Immature natural killer cell (primary cell): ENCODE data around the gene RBKS. TPM values are rescaled to one million over a fixed set of nuclear protein-coding genes. Genes with fewer than 3 reads are reported as not detected.

Source experiments
- DNase-seq, 3 donors: peaks; one replicate each; pipeline ENCODE4 v3.0.0; 2022; ENCODE audit warnings: mixed read lengths in 1 of 3
- H3K27ac Mint-ChIP-seq, 6 donors: one replicate each; pipeline ENCODE4 v1.8.0; 2020; ENCODE audit warnings: mixed read lengths in 6 of 6, mild to moderate bottlenecking in 5 of 6, inconsistent platforms in 4 of 6, moderate library complexity in 3 of 6
- H3K27me3 Mint-ChIP-seq, 3 donors: one replicate each; pipeline ENCODE4 v1.8.0; 2020 to 2021; ENCODE audit warnings: low read depth in 3 of 3, mild to moderate bottlenecking in 3 of 3, mixed read lengths in 3 of 3, moderate library complexity in 3 of 3, inconsistent platforms in 1 of 3
- H3K36me3 Mint-ChIP-seq, 3 donors: one replicate each; pipeline ENCODE4 v1.8.0; 2020; ENCODE audit warnings: mixed read lengths in 3 of 3, inconsistent platforms in 2 of 3, mild to moderate bottlenecking in 2 of 3
- H3K4me1 Mint-ChIP-seq, 2 donors: one replicate each; pipeline ENCODE4 v1.8.0; 2020; ENCODE audit warnings: inconsistent platforms in 2 of 2, mild to moderate bottlenecking in 2 of 2, mixed read lengths in 2 of 2, moderate library complexity in 1 of 2
- H3K4me3 Mint-ChIP-seq, 5 donors: one replicate each; pipeline ENCODE4 v1.8.0; 2020; ENCODE audit warnings: mild to moderate bottlenecking in 5 of 5, mixed read lengths in 5 of 5, inconsistent platforms in 3 of 5, moderate library complexity in 3 of 5
- H3K9me3 Mint-ChIP-seq, 6 donors: one replicate each; pipeline ENCODE4 v1.8.0; 2020; ENCODE audit warnings: mild to moderate bottlenecking in 6 of 6, mixed read lengths in 6 of 6, inconsistent platforms in 4 of 6, moderate library complexity in 3 of 6
- polyA plus RNA-seq, 3 donors: library from polyadenylated mRNA; unstranded; fragments of 300-500 nt; fragmentation: Illumina TruSeq; gene quantifications; one replicate each; pipeline ENCODE4 v1.2.3, GENCODE V29; 2021

Gene RBKS
- 1 to 10 TPM; 1.3 to 3.4 (median 2.9) TPM for polyA plus RNA-seq

GRCh38 chr2:27890146-27890923 is at the start of gene RBKS, which contains the start of gene BABAM2:
TSS of gene RBKS (minus strand) at chr2:27890387. CDS start at chr2:27890345, 42 bp downstream.
TSS of gene BABAM2 (plus strand) at chr2:27890729. CDS start at chr2:27894557, 3,828 bp downstream.
- Mint-ChIP-seq H3K4me3 (peak within 1 kb of the TSS; percentile 93 to 100 (median 99)), H3K4me1 (peaks cover 30 to 49% of the 10 kb centered on the region in 2 donors), H3K27ac (peak within 1 kb of the TSS; percentile 99 to 100 (median 100)), H3K27me3 (peaks cover 16 to 22% (median 20%) of the 10 kb centered on the region in 3 donors), H3K36me3 (peaks cover 0 to 6% (median 0%) of the 10 kb centered on the region in 3 donors), H3K9me3 (peaks cover 0 to 6% (median 0%) of the 10 kb centered on the region in 6 donors)
- DNase-seq, result peak; percentile 93 to 94 (median 94)

- peaks cover 11 to 16% of the 10 kb centered on the region in 2 donors for H3K4me1 Mint-ChIP-seq
- no peak for DNase-seq
- no peak overlapping the region for H3K4me3 Mint-ChIP-seq
- no peaks in the 10 kb centered on the region for H3K27me3 Mint-ChIP-seq
- peaks cover 13 to 31% (median 24%) of the 10 kb centered on the region in 3 donors for H3K36me3 Mint-ChIP-seq
- no peaks in the 10 kb centered on the region for H3K9me3 Mint-ChIP-seq
- peak overlapping the region in 5 of 6 donors; percentile 5 to 79 (median 58) for H3K27ac Mint-ChIP-seq
Measured at GRCh38 chr2:27935026-27935425, 44.8 kb upstream of the RBKS start.

GRCh38 chr2:27932396-27932795 is 42.2 kb upstream of the RBKS start:
- H3K9me3 Mint-ChIP-seq, result no peaks in the 10 kb centered on the region
- no peaks in the 10 kb centered on the region for H3K27me3 Mint-ChIP-seq
- H3K27ac Mint-ChIP-seq, result peak overlapping the region in 2 of 6 donors; percentile 28 to 46
- no peak overlapping the region for H3K4me3 Mint-ChIP-seq
- H3K4me1 Mint-ChIP-seq, result peaks cover 6 to 12% of the 10 kb centered on the region in 2 donors
- no peak for DNase-seq
- peaks cover 18 to 31% (median 21%) of the 10 kb centered on the region in 3 donors for H3K36me3 Mint-ChIP-seq

DNA sequence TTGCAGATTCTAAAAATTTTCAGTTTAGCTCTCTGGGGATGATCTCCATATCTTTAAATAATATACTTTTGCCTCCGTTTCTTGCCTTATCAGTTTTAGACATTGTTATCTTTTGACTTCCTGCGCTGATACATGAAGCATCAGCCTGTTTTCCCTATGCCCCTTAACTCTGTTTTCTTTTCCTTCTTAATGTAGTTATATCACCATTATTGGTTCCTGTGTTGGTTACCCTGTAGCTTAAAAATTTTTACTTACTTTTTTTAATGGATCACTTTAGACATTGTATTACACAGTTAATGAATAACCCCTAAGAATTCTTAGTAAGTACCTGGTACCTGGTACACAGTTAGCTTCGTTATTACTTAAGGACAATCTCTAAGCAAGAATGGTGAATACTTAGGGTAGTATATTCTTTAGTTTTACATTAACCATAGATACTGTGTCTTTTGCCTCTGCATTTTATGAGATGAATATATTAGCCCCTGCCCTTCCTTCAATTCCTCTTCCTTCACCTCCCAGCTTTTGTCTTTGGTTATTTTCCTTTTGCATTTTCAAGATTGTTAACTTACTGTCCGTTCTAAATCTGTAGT is 41.3 kb upstream of the RBKS start:
- no peak overlapping the region for H3K4me3 Mint-ChIP-seq
- peaks cover 3 to 9% of the 10 kb centered on the region in 2 donors for H3K4me1 Mint-ChIP-seq
- H3K36me3 Mint-ChIP-seq, result peaks cover 18 to 29% (median 18%) of the 10 kb centered on the region in 3 donors
- DNase-seq, result no peak
- H3K27ac Mint-ChIP-seq, result no peak overlapping the region
- H3K27me3 Mint-ChIP-seq, result no peaks in the 10 kb centered on the region
- no peaks in the 10 kb centered on the region for H3K9me3 Mint-ChIP-seq

GRCh38 chr2:27929916-27930486 is 39.8 kb upstream of the RBKS start:
- Mint-ChIP-seq H3K27me3 (no peaks in the 10 kb centered on the region), H3K27ac (peak overlapping the region in 1 of 6 donors; percentile 21), H3K36me3 (peaks cover 18 to 27% (median 22%) of the 10 kb centered on the region in 3 donors), H3K4me3 (peak overlapping the region in 1 of 5 donors; percentile 3), H3K9me3 (no peaks in the 10 kb centered on the region), H3K4me1 (peaks cover 13 to 24% of the 10 kb centered on the region in 2 donors)
- no peak for DNase-seq

DNA sequence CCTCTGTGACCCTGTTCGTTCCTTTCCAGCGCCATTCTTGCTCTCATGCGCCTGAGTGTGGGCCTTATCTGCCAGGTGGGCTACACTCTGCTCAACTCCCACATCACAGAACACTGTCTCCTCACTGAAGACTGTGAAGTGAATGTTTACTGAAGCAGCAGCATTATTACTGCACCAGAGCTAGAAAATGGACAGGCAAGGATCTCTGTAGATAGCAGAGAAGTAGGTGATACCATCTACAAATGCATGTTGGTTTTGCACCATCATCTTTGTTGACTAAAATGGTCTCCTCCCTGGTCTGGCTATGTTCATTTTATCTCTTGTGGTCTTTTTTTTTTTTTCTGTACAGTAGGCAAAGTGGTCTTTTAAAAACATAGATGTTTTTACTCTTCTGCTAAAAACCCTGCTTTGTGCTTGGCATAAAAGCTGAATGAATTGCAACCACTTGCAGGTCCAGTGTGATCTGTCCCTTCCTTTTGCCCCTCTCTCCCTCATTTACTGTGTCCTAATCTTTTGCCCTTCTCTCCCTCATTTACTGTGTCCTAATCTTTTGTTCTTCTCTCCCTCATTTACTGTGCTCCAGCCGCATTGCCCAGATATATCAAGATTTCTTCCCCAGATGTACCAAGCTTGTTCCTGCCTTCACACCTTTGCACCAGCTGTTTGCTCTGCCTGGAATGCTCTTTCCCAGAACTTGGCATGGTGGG is 35.7 kb upstream of the RBKS start:
- peaks cover 13 to 25% of the 10 kb centered on the region in 2 donors for H3K4me1 Mint-ChIP-seq
- peaks cover 8 to 12% (median 10%) of the 10 kb centered on the region in 3 donors for H3K36me3 Mint-ChIP-seq
- H3K9me3 Mint-ChIP-seq, result no peaks in the 10 kb centered on the region
- no peak for DNase-seq
- no peak overlapping the region for H3K4me3 Mint-ChIP-seq
- H3K27me3 Mint-ChIP-seq, result no peaks in the 10 kb centered on the region
- peak overlapping the region; percentile 9 to 87 (median 68) for H3K27ac Mint-ChIP-seq

DNA sequence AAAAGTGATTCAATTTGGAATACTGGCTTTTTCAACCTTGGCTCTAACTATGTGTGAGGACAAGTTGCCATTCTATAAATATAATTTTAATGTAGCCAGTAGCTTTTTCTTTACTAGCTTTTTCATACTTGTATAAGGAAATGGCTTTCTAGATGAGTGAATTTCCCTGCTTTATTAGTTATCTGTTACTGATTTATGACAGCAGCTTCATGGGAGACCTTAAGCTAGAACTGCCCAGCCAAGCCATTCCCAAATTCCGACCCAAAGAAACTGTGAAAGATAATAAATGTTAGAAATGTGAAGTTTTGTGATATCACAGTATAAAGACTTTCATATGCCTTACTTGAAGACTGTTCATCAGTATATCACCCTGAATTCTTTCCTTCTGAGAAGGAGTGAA is 32.7 kb upstream of the RBKS start:
- Mint-ChIP-seq H3K27me3 (no peaks in the 10 kb centered on the region), H3K4me1 (peaks cover 25 to 31% of the 10 kb centered on the region in 2 donors), H3K36me3 (peaks cover 0 to 4% (median 0%) of the 10 kb centered on the region in 3 donors), H3K27ac (peak overlapping the region in 5 of 6 donors; percentile 61 to 77 (median 75)), H3K9me3 (no peaks in the 10 kb centered on the region), H3K4me3 (no peak overlapping the region)
- DNase-seq, result no peak

GRCh38 chr2:27921880-27922547 is 31.8 kb upstream of the RBKS start:
- peaks cover 25 to 31% of the 10 kb centered on the region in 2 donors for H3K4me1 Mint-ChIP-seq
- H3K27me3 Mint-ChIP-seq, result no peaks in the 10 kb centered on the region
- no peak for DNase-seq
- peaks cover 0 to 4% (median 0%) of the 10 kb centered on the region in 3 donors for H3K36me3 Mint-ChIP-seq
- H3K4me3 Mint-ChIP-seq, result no peak overlapping the region
- peak overlapping the region; percentile 43 to 87 (median 82) for H3K27ac Mint-ChIP-seq
- no peaks in the 10 kb centered on the region for H3K9me3 Mint-ChIP-seq

- Mint-ChIP-seq H3K27ac (peak overlapping the region in 4 of 6 donors; percentile 43 to 87 (median 82)), H3K27me3 (no peaks in the 10 kb centered on the region), H3K4me1 (peaks cover 24 to 29% of the 10 kb centered on the region in 2 donors), H3K4me3 (no peak overlapping the region), H3K9me3 (no peaks in the 10 kb centered on the region), H3K36me3 (peaks cover 0 to 4% (median 0%) of the 10 kb centered on the region in 3 donors)
- no peak for DNase-seq
Measured at GRCh38 chr2:27921424-27921823, 31.2 kb upstream of the RBKS start.

GRCh38 chr2:27920148-27920885 is 30.1 kb upstream of the RBKS start:
- Mint-ChIP-seq H3K9me3 (no peaks in the 10 kb centered on the region), H3K4me3 (peak overlapping the region; percentile 4 to 68 (median 66)), H3K4me1 (peaks cover 14 to 18% of the 10 kb centered on the region in 2 donors), H3K36me3 (no peaks in the 10 kb centered on the region), H3K27me3 (no peaks in the 10 kb centered on the region), H3K27ac (peak overlapping the region; percentile 85 to 96 (median 89))
- peak; percentile 65 to 73 (median 67) for DNase-seq

DNA sequence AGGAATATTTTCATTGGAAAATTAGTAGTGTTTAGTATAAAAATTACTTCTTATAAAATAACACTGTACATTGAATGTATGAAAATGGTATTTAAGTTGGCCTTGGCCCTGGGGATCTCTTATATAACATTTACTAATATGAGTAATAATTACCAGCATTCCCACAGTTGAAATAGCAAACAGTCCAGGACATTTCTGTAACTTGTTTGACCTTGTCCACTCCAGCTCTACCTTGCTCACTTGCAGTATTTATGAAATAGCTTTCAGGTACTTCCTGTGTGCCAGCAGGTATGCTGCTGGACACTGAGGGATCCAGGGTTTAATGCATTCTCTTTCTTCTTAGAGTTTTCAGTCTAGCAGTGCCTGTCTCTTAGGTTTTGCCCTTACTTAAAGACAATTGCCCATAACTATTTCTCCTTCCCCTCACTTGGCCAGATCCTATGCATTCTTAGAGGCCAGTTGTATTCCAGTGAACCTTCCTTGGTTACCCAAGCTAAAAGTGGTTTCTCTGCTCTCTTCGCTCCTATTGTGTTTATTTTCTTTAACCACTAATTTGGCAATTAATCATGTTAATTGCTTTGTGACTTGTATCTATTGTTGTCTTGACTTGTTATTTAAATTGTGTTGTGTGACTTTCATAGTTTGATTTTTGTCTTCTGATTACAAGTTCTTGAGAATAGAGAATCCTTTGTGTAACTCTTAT is 26.3 kb upstream of the RBKS start:
- no peak overlapping the region for H3K4me3 Mint-ChIP-seq
- peaks cover 0 to 3% (median 0%) of the 10 kb centered on the region in 3 donors for H3K36me3 Mint-ChIP-seq
- H3K9me3 Mint-ChIP-seq, result no peaks in the 10 kb centered on the region
- DNase-seq, result no peak
- H3K27me3 Mint-ChIP-seq, result no peaks in the 10 kb centered on the region
- peaks cover 13 to 14% of the 10 kb centered on the region in 2 donors for H3K4me1 Mint-ChIP-seq
- H3K27ac Mint-ChIP-seq, result no peak overlapping the region

DNA sequence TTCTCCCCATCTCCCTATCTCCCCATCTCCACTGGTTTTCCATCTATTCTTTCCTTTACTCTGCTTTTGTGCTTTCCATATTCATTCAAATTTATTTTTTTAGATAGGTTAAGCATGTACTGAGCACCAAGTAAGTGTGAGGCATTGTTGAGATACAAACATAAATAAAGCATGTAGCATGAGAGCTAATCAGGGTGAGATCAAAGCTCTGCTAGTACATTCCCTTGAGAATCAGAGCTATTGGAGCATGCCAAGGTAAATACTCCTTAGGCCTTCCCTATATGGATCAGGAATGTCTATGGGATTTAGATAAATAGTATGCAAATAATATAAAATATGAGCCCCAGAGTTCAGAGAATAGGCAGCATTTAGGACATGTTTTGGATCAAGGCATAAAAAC is 25.7 kb upstream of the RBKS start:
- Mint-ChIP-seq H3K27ac (no peak overlapping the region), H3K4me3 (no peak overlapping the region), H3K36me3 (peaks cover 2 to 3% (median 2%) of the 10 kb centered on the region in 3 donors)

More for the DNA sequence above, 25.7 kb upstream of the RBKS start:
- Mint-ChIP-seq H3K27me3 (no peaks in the 10 kb centered on the region), H3K9me3 (no peaks in the 10 kb centered on the region), H3K4me1 (peaks cover 13 to 14% of the 10 kb centered on the region in 2 donors)
- DNase-seq, result no peak
